H1 (cell line): ENCODE measurements around the gene BAK1. TPM values are rescaled to one million over a fixed set of nuclear protein-coding genes. Genes with fewer than 3 reads are reported as not detected.

Source experiments
- CTCF ChIA-PET: fragments of 300-600 bp; sonication (Branson Sonifier 250); formaldehyde crosslinking; loops from one replicate; lab custom pipeline; 2021; ENCODE audit not compliant: partially characterized antibody; lab: Charles Lee
- POLR2A ChIA-PET: fragments of 300-600 bp; sonication (Branson Sonifier 250); formaldehyde crosslinking; loops from one replicate; lab custom pipeline; 2021; ENCODE audit warnings: inconsistent platforms; ENCODE audit not compliant: partially characterized antibody; lab: Charles Lee
- DNase-seq, 2 experiments: peaks; one replicate each; pipeline versions ENCODE4 v3.0.0 to v3.0.0-alpha.2; 2010 to 2022; ENCODE audit warnings: low spot score in 2 of 2, low read depth in 1 of 2, mixed read lengths in 1 of 2
- FAIRE-seq: peaks from 2 replicates; lab custom pipeline; 2011; peaks lifted over from hg19 to GRCh38; lab: Jason Lieb, UNC
- H2AFZ ChIP-seq: 2 replicates; pipeline ENCODE4 v1.8.1; 2012; ENCODE audit warnings: low read length, inconsistent platforms
- H2AK5ac ChIP-seq: 2 replicates; pipeline ENCODE4 v1.6.1; 2013; ENCODE audit warnings: low read depth, low read length
- H2BK120ac ChIP-seq: replicated peaks from 2 replicates; pipeline ENCODE3; 2013; ENCODE audit warnings: low read depth, low read length, inconsistent platforms
- H2BK12ac ChIP-seq: 2 replicates; pipeline ENCODE4 v1.6.1; 2013; ENCODE audit warnings: low read depth, low read length
- H2BK15ac ChIP-seq: 2 replicates; pipeline ENCODE4 v1.6.1; 2013; ENCODE audit warnings: low read length
- H2BK20ac ChIP-seq: 2 replicates; pipeline ENCODE4 v1.6.1; 2013; ENCODE audit warnings: low read length
- H2BK5ac ChIP-seq: 2 replicates; pipeline ENCODE4 v1.6.1; 2013; ENCODE audit warnings: low read depth, low read length
- H3K14ac ChIP-seq: 2 replicates; pipeline ENCODE4 v1.6.1; 2013; ENCODE audit warnings: inconsistent platforms; ENCODE audit not compliant: insufficient read length
- H3K18ac ChIP-seq: 2 replicates; pipeline ENCODE4 v1.6.1; 2013; ENCODE audit warnings: low read length; ENCODE audit errors: extremely low read depth
- H3K23ac ChIP-seq: 2 replicates; pipeline ENCODE4 v1.6.1; 2013; ENCODE audit warnings: inconsistent platforms; ENCODE audit not compliant: insufficient read length
- H3K23me2 ChIP-seq: 2 replicates; pipeline ENCODE4 v1.6.1; 2013; ENCODE audit warnings: low read depth, low read length
- H3K27ac ChIP-seq: 2 replicates; pipeline ENCODE4 v1.6.1; 2011; ENCODE audit warnings: low read depth, low read length, inconsistent platforms
- H3K27me3 ChIP-seq, 4 experiments: replicated peaks in 1 of 4; 1 replicate in 1 of 4; 2 replicates in 3 of 4; pipeline versions ENCODE4 v1.6.1 to v1.8.1; 2011 to 2013; ENCODE audit warnings: low read length in 3 of 4, mild to moderate bottlenecking in 3 of 4, inconsistent platforms in 2 of 4, mixed read lengths in 2 of 4, moderate library complexity in 1 of 4; ENCODE audit not compliant: control insufficient read depth in 3 of 4, insufficient read depth in 3 of 4; ENCODE audit errors: extremely low read depth in 1 of 4
- H3K36me3 ChIP-seq, 4 experiments: 2 replicates each; pipeline versions ENCODE4 v1.6.1 to v1.8.1; 2011 to 2013; ENCODE audit warnings: mild to moderate bottlenecking in 4 of 4, low read length in 3 of 4, moderate library complexity in 2 of 4, control low read depth in 1 of 4, inconsistent platforms in 1 of 4; ENCODE audit not compliant: insufficient read depth in 4 of 4, control insufficient read depth in 2 of 4
- H3K4ac ChIP-seq: replicated peaks from 2 replicates; pipeline ENCODE3; 2013; ENCODE audit warnings: low read length, low read depth, mixed read lengths, inconsistent platforms; ENCODE audit not compliant: insufficient read length
- H3K4me1 ChIP-seq, 4 experiments: replicated peaks in 1 of 4; 1 replicate in 1 of 4; 2 replicates in 3 of 4; pipeline versions ENCODE4 v1.6.1 to v1.8.1; 2011 to 2013; ENCODE audit warnings: low read length in 3 of 4, inconsistent platforms in 2 of 4, mixed read lengths in 1 of 4; ENCODE audit not compliant: insufficient read depth in 4 of 4, control insufficient read depth in 3 of 4
- H3K4me2 ChIP-seq, 2 experiments: 2 replicates each; pipeline versions ENCODE4 v1.6.1 to v1.8.1; 2011 to 2013; ENCODE audit warnings: low read depth in 2 of 2, low read length in 2 of 2, control low read depth in 1 of 2, inconsistent platforms in 1 of 2, mild to moderate bottlenecking in 1 of 2; ENCODE audit not compliant: insufficient read depth in 1 of 2
- H3K4me3 ChIP-seq, 4 experiments: fragments of 200-600, 300-600 bp in 1 of 4; sonication (generic), shearing (Covaris generic), sonication (Bioruptor Twin) in 1 of 4; 2 replicates each; pipeline versions ENCODE4 v1.5.1 to v1.8.1; 2011 to 2016; ENCODE audit warnings: low read length in 4 of 4, low read depth in 3 of 4, control low read depth in 2 of 4, inconsistent platforms in 2 of 4, mild to moderate bottlenecking in 2 of 4, mixed read lengths in 1 of 4, moderate library complexity in 1 of 4; ENCODE audit not compliant: insufficient read depth in 2 of 4; ENCODE audit errors: extremely low read depth in 1 of 4
- H3K56ac ChIP-seq: replicated peaks from 2 replicates; pipeline ENCODE3; 2013; ENCODE audit warnings: low read depth, mild to moderate bottlenecking, mixed read lengths, low read length, inconsistent platforms; ENCODE audit not compliant: insufficient read length
- H3K79me1 ChIP-seq: 2 replicates; pipeline ENCODE4 v1.6.1; 2013; ENCODE audit warnings: low read depth, low read length, control low read depth
- H3K79me2 ChIP-seq, 2 experiments: 2 replicates each; pipeline versions ENCODE4 v1.6.1 to v1.8.1; 2012 to 2013; ENCODE audit warnings: low read length in 2 of 2, mild to moderate bottlenecking in 2 of 2, inconsistent platforms in 1 of 2; ENCODE audit not compliant: insufficient read depth in 2 of 2, control insufficient read depth in 1 of 2
- H3K9ac ChIP-seq, 4 experiments: replicated peaks in 1 of 4; 1 replicate in 1 of 4; 2 replicates in 3 of 4; pipeline versions ENCODE4 v1.6.1 to v1.8.1; 2011 to 2013; ENCODE audit warnings: low read depth in 3 of 4, low read length in 3 of 4, control low read depth in 2 of 4, mild to moderate bottlenecking in 2 of 4, moderate library complexity in 2 of 4, inconsistent platforms in 1 of 4; ENCODE audit errors: extremely low read depth in 1 of 4
- H3K9me3 ChIP-seq, 2 experiments: 2 replicates each; pipeline versions ENCODE4 v1.6.1 to v1.8.1; 2012 to 2013; ENCODE audit warnings: mild to moderate bottlenecking in 2 of 2, moderate library complexity in 2 of 2, control low read depth in 1 of 2, inconsistent platforms in 1 of 2, low read depth in 1 of 2, low read length in 1 of 2, mixed read lengths in 1 of 2; ENCODE audit not compliant: insufficient read depth in 2 of 2
- H4K20me1 ChIP-seq, 2 experiments: replicated peaks in 1 of 2; 2 replicates each; pipeline versions ENCODE3 to v1.8.1; 2011 to 2013; ENCODE audit warnings: inconsistent platforms in 2 of 2, low read length in 2 of 2, mild to moderate bottlenecking in 1 of 2; ENCODE audit not compliant: insufficient read depth in 2 of 2, control insufficient read depth in 1 of 2
- H4K5ac ChIP-seq: 2 replicates; pipeline ENCODE4 v1.6.1; 2013; ENCODE audit warnings: low read length, low read depth, mixed read lengths, inconsistent platforms; ENCODE audit not compliant: insufficient read length
- H4K8ac ChIP-seq: 2 replicates; pipeline ENCODE4 v1.8.0; 2013; ENCODE audit warnings: mild to moderate bottlenecking, moderate library complexity, low read length, inconsistent platforms; ENCODE audit not compliant: insufficient read depth; ENCODE audit errors: extremely low read depth
- H4K91ac ChIP-seq: replicated peaks from 2 replicates; pipeline ENCODE3; 2013; ENCODE audit warnings: low read length, mixed read lengths, inconsistent platforms; ENCODE audit not compliant: insufficient read length
- ASH2L ChIP-seq: fragments of 200-600, 300-600 bp; sonication (generic); IDR thresholded peaks from one replicate; pipeline ENCODE4 v1.7.1; 2017; ENCODE audit warnings: low read length
- BACH1 ChIP-seq: IDR thresholded peaks from 2 replicates; pipeline ENCODE4 v1.6.1; 2012; ENCODE audit warnings: low read length, improper control_type of control experiment
- EGR1 ChIP-seq: IDR thresholded peaks from 2 replicates; pipeline ENCODE4 v1.6.1; 2011; ENCODE audit warnings: low read depth, low read length, borderline replicate concordance
- NRF1 ChIP-seq: IDR thresholded peaks from 2 replicates; pipeline ENCODE4 v1.6.1; 2011; ENCODE audit warnings: mild to moderate bottlenecking, low read depth, low read length, improper control_type of control experiment
- POLR2AphosphoS5 ChIP-seq: IDR thresholded peaks from 2 replicates; pipeline ENCODE4 v1.6.1; 2011; ENCODE audit warnings: low read depth, low read length
- SP2 ChIP-seq: IDR thresholded peaks from 2 replicates; pipeline ENCODE4 v1.6.1; 2012; ENCODE audit warnings: mild to moderate bottlenecking, low read length, inconsistent platforms
- SP4 ChIP-seq: IDR thresholded peaks from 2 replicates; pipeline ENCODE4 v1.6.1; 2012; ENCODE audit warnings: low read length, inconsistent platforms
- SRF ChIP-seq: IDR thresholded peaks from 2 replicates; pipeline ENCODE4 v1.6.1; 2011; ENCODE audit warnings: mild to moderate bottlenecking, low read depth, low read length, moderate library complexity
- WGBS, 2 experiments: shearing (Covaris generic) in 1 of 2; methylation state at CpG; one replicate each; pipeline versions ENCODE4 v1.1.6 to v1.1.7; 2013 to 2015; ENCODE audit warnings: low lambda C conversion rate in 2 of 2, mixed read lengths in 2 of 2, inconsistent platforms in 1 of 2, low coverage in 1 of 2, missing lambda C conversion rate in 1 of 2; ENCODE audit not compliant: insufficient replicate concordance in 2 of 2, insufficient coverage in 1 of 2, insufficient read length in 1 of 2; ENCODE audit errors: extremely low coverage in 1 of 2, missing lambda C conversion rate in 1 of 2; 5-methylcytosine and 5-hydroxymethylcytosine counted together
- long read RNA-seq, 2 experiments: library from RNA in 1 of 2; library from capped mRNA in 1 of 2; stranded (forward); transcript quantifications; one replicate each; pipeline ENCODE4 v2.0.0, GENCODE V29; 2021; ENCODE audit warnings: inconsistent platforms in 1 of 2
- polyA minus RNA-seq, 3 experiments: library from RNA; depleted of rRNA, polyadenylated mRNA; stranded (reverse); fragments of >200 nt; gene quantifications; 1 replicate in 2 of 3; 2 replicates in 1 of 3; pipeline ENCODE4 v1.2.3, GENCODE V29; 2011
- polyA plus RNA-seq, 7 experiments: library from polyadenylated mRNA; depleted of rRNA in 3 of 7; stranded (reverse) in 5 of 7; unstranded in 2 of 7; fragments of >200 nt in 5 of 7; fragments of 200-250 nt in 2 of 7; gene quantifications; 1 replicate in 5 of 7; 2 replicates in 1 of 7; 4 replicates in 1 of 7; pipeline versions ENCODE4 v1.2.1 to v1.2.3, GENCODE V29; 2011 to 2013; ENCODE audit warnings: missing spikeins in 2 of 7, mixed read lengths in 2 of 7
- total RNA-seq: library from RNA; stranded (reverse); fragmentation: NEBNext Ultra II Directional; extraction: Animal tissue kit (Norgen Biotek cat#: 25700); gene quantifications from 2 replicates; pipeline ENCODE4 v1.2.1, GENCODE V29; 2021

Gene BAK1
- 43.3 and 45.1 TPM in 2 replicates for total RNA-seq
- polyA plus RNA-seq (2011; rRNA removed) = 43.4 and 51.4 TPM in 2 replicates
- polyA plus RNA-seq (2011; cell fraction: cytosol; rRNA removed) = 38.7 TPM
- polyA plus RNA-seq (2011; cell fraction: nucleus; rRNA removed) = 33.2 TPM
- 25.3 to 42.8 TPM (median 38.6 TPM) in 4 replicates for polyA plus RNA-seq (2012, experiment 1 of 2)
- 50.1 TPM for polyA plus RNA-seq (2012, experiment 2 of 2)
- 19.1 TPM for polyA plus RNA-seq (2013, experiment 1 of 2)
- polyA plus RNA-seq (2013, experiment 2 of 2) = 19.0 TPM
- 33.0 and 37.7 TPM in 2 replicates for polyA minus RNA-seq (2011; rRNA and poly(A)+ RNA removed)
- polyA minus RNA-seq (2011; cell fraction: cytosol; rRNA and poly(A)+ RNA removed) = 27.4 TPM
- polyA minus RNA-seq (2011; cell fraction: nucleus; rRNA and poly(A)+ RNA removed) = 15.8 TPM
- long read RNA-seq, experiment 1, transcript BAK1-202 (6 exons, 2,136 nt) = major isoform, 26 of 49 reads
- long read RNA-seq, experiment 1, partial matches to known transcripts = 20 of 49 reads
- long read RNA-seq, experiment 1, other reads (novel, unspliced or antisense) = 3 of 49 reads
- long read RNA-seq, experiment 2, transcript BAK1-202 (6 exons, 2,136 nt) = major isoform, 35 of 47 reads
- long read RNA-seq, experiment 2, partial matches to known transcripts = 4 of 47 reads
- long read RNA-seq, experiment 2, other reads (novel, unspliced or antisense) = 8 of 47 reads

- ChIA-PET CTCF (interaction anchor here (0.5 to 4.9 kb wide), 22 partner anchors 10 to 394 kb away, joined by 3 to 21 read pairs (median 4); partner anchors contain the start of gene ITPR3), POLR2A (interaction anchor here (0.8 to 2.1 kb wide), 5 partner anchors 9 to 131 kb away, joined by 3 to 7 read pairs (median 5); partner anchors contain the start of genes UQCC2 and ZBTB9)
- Histone ChIP-seq H3K23ac (no peak within 1 kb of the TSS), H3K56ac (no peak within 1 kb of the TSS), H3K9ac (peak within 1 kb of the TSS; percentile 62 to 71 (median 68); a peak in 6 of 7 replicates), H2BK120ac (no peak within 1 kb of the TSS), H3K4me3 (peak within 1 kb of the TSS; percentile 65 to 95 (median 93)), H3K4ac (no peak within 1 kb of the TSS), H4K91ac (no peak within 1 kb of the TSS), H3K36me3 (peaks cover 4 to 14% (median 8%) of the 10 kb centered on the region in 4 experiments), H3K14ac (no peak within 1 kb of the TSS), H4K20me1 (no peaks in the 10 kb centered on the region), H3K23me2 (peaks cover 5% of the 10 kb centered on the region; the same call in 1 of the 2 replicates), H2AK5ac (no peak within 1 kb of the TSS), H2BK12ac (no peak within 1 kb of the TSS; the same call in 1 of the 2 replicates), H2AFZ (peak within 1 kb of the TSS; percentile 60; the same call in 1 of the 2 replicates), H2BK5ac (peak within 1 kb of the TSS; percentile 79; the same call in 1 of the 2 replicates), H3K27ac (0 out of 2 replicates have a peak within 1 kb of the TSS, but pooled peaks have one; percentile 52), H4K5ac (no peak within 1 kb of the TSS), H3K9me3 (no peaks in the 10 kb centered on the region), H3K4me2 (peak within 1 kb of the TSS; percentile 61 to 99), H3K79me1 (peaks cover 5% of the 10 kb centered on the region; the same call in 1 of the 2 replicates), H3K27me3 (no peaks in the 10 kb centered on the region), H3K4me1 (peaks cover 0 to 8% (median 4%) of the 10 kb centered on the region in 4 experiments; a peak in 6 of 7 replicates), H3K79me2 (peaks cover 0 to 19% of the 10 kb centered on the region in 2 experiments; a peak in 3 of 4 replicates), H2BK15ac (peak within 1 kb of the TSS; percentile 96; the same call in 1 of the 2 replicates), H3K18ac (peak within 1 kb of the TSS; percentile 60), H2BK20ac (no peak within 1 kb of the TSS), H4K8ac (no peak within 1 kb of the TSS)
- 5% methylated on average over 24 of the region's 24 CpGs; no CpG with 5 or more reads in 1 of the 2 experiments for WGBS, 2 experiments
- DNase-seq = peak in 1 of 2 experiments; percentile 87
- no peak for FAIRE-seq
- no peak for TF ChIP-seq EGR1
- 0 out of 2 replicates have a peak, but pooled peaks have one; percentile 23 for TF ChIP-seq POLR2AphosphoS5
- no peak for TF ChIP-seq SP4
- TF ChIP-seq SP2 = peak; percentile 39; the same call in 1 of the 2 replicates
- no peak for TF ChIP-seq NRF1
- TF ChIP-seq ASH2L = no peak
- no peak for TF ChIP-seq SRF
- no peak for TF ChIP-seq BACH1
Measured at GRCh38 chr6:33579828-33580714, at the start of gene BAK1. Gene BAK1, minus strand, starts transcription at chr6:33580276. Its CDS starts 2,672 bp downstream, at chr6:33577604.
